H1 (cell line): ENCODE measurements around the gene ZP2. TPM values are rescaled to one million over a fixed set of nuclear protein-coding genes. Genes with fewer than 3 reads are reported as not detected.

Experiments used
- SAP30 ChIP-seq: fragments of 300-600 bp; sonication (generic); IDR thresholded peaks from 2 replicates; pipeline ENCODE4 v1.7.1; 2012; ENCODE audit warnings: low read length, moderate library complexity, mild to moderate bottlenecking, inconsistent platforms; ENCODE audit not compliant: insufficient read depth, insufficient replicate concordance
- polyA plus RNA-seq, 7 experiments: library from polyadenylated mRNA; depleted of rRNA in 3 of 7; stranded (reverse) in 5 of 7; unstranded in 2 of 7; fragments of >200 nt in 5 of 7; fragments of 200-250 nt in 2 of 7; gene quantifications; 1 replicate in 5 of 7; 2 replicates in 1 of 7; 4 replicates in 1 of 7; pipeline versions ENCODE4 v1.2.1 to v1.2.3, GENCODE V29; 2011 to 2013; ENCODE audit warnings: missing spikeins in 2 of 7, mixed read lengths in 2 of 7
- total RNA-seq: library from RNA; stranded (reverse); fragmentation: NEBNext Ultra II Directional; extraction: Animal tissue kit (Norgen Biotek cat#: 25700); gene quantifications from 2 replicates; pipeline ENCODE4 v1.2.1, GENCODE V29; 2021

ZP2 gene
- total and polyA plus RNA-seq, 2 of the 8 experiments (the other 6 are each of a cell fraction or from before 2014, with no cell fraction given), result not detected

- no peak for TF ChIP-seq SAP30
Observed at GRCh38 chr16:21164521-21165168, 46.7 kb downstream of the ZP2 start (continued).
